Hepatic stellate cell (primary cell): ENCODE results near the gene PCGF3.

Source experiments
- DNase-seq: peaks from one replicate; pipeline ENCODE4 v3.0.0; 2011; ENCODE audit warnings: low spot score

Gene PCGF3, protein sequence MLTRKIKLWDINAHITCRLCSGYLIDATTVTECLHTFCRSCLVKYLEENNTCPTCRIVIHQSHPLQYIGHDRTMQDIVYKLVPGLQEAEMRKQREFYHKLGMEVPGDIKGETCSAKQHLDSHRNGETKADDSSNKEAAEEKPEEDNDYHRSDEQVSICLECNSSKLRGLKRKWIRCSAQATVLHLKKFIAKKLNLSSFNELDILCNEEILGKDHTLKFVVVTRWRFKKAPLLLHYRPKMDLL

DNA sequence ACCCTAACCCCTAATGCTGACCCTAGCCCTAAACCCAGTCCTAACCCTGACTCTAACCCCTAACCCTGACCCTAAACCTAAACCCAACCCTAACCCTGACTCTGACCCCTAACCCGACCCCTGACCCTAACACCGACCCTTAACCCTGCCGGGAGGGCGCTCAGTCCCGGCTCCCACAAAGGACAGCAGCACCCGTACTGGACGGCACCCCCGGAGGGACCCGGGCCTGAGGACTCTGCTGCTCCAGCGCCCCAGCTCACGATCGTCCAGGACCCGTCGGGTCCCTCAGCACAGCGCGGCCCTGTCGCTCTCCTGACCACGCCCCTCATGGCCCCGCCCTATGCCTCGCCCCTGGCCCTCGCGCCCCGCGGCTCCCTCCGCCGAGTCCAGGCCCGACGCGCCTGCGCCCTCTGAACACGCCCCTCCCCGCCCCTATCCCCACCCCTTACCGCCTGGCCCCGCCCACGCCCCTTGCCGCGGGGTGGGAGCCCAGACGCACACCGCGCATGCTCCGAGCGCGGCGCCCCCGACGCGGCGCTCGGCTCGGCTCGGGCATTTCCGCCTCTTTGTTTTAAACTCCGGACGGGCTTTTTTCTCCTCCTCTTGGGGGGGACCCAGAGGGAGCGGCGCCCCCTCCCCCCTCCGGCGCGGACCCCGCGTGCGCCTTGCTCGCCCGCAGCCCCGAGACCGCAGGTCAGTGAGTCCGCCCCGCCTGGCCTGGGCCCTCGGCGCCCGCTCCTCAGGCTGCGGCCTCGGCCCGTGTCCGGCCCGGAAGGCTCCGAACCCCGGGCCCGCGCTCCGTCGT is at the start of gene PCGF3:
PCGF3 (plus strand) TSS at position 555 of the 805 bp plus-strand sequence. CDS start 27,849 bp downstream, outside the sequence.
- DNase-seq, result peak; percentile 100

DNA sequence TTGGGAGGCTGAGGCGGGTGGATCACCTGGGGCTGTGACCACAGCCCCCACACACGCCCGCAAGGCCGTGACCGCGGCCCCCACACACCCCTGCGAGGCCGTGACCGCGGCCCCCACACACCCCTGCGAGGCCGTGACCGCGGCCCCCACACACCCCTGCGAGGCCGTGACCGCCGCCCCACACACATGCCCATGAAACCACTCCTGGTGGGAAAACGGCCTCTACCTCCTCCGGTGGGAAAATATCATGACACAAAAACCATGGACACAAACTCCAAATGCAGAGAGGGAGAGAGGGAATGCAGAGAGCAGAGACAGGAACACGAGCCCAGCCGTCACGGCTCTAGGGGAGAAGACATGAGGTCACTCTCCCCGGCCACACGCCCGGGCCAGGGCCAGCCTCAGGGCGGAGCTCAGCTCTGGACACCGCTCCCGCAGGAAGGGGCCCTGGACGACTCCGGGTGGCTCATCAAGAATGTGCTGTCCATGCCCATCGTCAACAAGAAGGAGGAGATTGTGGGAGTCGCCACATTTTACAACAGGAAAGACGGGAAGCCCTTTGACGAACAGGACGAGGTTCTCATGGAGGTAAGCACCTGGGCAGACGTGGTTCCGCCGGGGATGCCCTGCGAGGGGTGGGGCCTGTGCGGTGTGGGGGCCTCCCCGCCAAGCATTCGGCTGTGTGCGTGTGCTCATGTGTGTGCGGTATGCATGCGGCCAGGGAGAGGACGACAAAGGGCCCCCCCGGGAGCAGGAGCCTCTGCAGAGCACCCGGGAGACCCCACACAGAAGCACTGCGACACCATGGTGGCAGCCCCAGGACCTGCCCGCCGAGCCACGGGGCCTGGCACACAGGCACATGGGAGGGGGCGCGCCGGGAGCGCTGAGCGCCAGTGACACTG is 48.9 kb upstream of the PCGF3 start:
- DNase-seq, result no peak

DNA sequence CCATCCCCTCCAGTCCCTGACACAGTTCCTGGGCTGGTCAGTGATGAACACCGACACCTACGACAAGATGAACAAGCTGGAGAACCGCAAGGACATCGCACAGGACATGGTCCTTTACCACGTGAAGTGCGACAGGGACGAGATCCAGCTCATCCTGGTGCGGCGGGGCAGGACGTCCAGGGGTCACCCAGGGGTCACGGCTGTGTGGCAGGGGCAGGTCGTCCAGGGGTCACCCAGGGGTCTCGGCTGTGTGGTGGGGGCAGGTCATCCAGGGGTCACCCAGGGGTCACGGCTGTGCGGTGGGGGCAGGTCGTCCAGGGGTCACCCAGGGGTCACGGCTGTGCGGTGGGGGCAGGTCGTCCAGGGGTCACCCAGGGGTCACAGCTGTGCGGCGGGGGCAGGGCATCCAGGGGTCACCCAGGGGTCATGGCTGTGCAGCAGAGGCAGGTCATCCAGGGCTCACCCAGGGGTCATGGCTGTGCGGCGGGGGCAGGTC is 48.2 kb upstream of the PCGF3 start:
- no peak for DNase-seq

DNA sequence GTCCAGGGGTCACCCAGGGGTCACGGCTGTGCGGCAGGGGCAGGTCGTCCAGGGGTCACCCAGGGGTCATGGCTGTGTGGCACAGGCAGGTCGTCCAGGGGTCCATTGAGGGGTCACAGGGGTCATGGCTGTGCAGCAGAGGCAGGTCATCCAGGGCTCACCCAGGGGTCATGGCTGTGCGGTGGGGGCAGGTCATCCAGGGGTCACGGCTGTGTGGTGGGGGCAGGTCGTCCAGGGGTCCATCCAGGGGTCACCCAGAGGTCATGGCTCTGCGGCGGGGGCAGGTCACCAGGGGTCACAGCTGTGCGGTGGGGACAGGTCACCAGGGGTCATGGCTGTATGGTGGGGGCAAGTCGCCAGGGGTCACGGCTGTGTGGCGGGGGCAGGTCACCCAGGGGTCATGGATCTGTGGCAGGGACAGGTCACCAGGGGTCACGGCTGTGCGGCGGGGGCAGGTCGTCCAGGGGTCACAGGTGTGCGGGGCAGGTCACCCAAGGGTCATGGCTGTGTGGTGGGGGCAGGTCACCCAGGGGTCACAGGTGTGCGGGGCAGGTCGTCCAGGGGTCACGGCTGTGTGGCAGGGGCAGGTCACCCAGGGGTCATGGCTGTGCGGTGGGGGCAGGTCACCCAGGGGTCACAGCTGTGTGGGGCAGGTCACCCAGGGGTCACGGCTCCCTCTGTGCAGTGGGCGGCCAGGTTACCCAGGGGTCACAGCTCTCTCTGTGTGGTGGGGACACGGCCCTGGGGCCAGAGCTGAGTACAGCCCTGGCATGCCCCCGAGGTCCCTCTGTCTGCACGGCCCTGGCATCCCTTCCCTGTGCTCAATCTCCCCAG is 47.6 kb upstream of the PCGF3 start:
- DNase-seq, result no peak

DNA sequence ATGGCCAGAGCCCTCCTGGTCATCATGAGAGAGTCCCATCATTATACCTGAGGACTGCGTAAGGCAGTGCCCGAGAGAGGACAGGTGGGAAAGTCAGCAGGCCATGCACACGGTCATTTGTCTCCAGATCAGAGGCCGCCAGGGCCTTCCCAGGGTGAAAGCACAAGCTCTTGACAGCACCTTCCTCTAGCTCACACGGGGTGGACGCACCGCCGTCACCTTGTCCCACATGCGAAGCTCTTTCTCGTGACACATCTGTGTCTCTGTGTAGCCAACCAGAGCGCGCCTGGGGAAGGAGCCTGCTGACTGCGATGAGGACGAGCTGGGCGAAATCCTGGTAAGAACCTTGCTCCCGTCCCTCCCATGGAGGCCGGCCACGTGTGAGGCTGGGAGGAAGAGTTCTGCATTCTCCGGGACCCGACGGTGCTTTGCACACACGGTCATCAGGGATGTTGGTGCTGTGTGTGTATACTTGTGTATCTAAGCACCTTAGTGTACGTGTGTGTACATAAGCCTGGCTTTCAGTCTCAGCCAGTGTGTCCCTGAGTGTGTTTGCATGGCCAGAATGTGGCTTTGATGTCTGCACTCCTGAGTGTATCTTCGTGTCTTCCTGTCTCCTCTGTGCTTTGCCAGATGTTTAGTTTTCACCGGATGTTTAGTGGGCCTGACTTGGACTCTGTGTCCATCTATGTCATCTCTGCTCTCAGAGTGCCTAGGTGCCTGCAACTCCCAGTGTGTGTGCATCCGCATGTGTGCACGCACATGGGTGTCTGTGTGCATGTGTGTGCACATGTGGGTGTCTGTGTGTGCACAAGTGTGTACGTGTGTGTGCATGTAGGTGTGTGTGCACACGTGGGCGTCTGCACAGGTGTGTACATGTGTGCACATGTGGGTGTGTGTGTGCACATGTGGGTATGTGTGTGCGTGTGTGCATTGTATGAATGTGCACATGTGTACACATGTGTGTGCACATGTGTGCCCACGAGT is 46.7 kb upstream of the PCGF3 start:
- DNase-seq, result no peak

DNA sequence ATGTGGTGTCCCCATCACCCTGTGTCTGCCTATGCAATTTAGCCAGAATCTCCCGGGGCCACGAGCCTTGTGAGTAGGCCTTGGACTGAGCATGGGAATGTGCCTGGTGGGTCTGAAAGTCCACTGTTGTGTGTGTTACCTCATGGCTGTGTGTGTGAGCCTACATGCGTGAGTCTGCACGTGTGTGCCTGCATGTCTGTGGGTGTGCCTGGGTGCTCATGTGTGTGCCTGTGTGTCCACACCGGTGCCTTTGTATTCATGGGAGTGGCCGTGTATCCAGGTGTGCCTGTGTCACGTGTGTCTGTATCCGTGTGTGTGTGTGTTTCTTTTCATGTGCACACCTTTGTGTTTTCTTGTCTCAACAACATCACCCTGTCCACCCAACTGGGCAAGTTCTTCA is 45.8 kb upstream of the PCGF3 start:
- no peak for DNase-seq

DNA sequence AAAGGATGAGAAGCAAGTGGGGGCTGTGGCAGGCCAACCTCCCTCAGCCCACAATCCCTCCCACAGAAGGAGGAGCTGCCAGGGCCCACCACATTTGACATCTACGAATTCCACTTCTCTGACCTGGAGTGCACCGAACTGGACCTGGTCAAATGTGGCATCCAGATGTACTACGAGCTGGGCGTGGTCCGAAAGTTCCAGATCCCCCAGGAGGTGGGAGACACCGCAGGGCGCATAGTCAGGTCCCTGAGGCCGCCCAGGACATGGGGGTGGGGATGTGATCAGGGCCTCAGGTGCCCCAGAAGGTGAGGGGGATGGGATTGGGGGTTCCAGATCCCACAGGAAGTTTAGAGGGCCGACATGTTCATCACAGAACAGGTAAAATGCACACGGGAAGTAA is 45.2 kb upstream of the PCGF3 start:
- no peak for DNase-seq

DNA sequence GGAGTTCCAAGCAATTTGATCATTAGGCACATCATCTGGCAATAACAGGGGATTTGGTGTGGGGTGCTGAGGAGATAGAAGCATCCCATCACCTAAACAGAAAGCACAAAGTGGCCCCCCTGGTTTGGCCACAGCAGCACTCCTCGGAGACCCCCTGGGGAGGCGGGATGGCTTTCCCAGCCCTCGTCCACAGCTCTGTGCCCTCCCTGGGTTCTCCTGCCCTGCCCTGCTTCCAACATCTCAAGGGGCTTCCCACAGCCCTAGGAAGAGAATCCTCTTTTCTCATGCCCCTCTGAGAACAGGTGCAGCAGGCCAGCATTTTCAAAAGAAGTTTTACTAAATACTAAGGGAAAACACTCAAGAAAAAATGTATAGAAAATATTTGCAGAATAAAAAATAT is 44.4 kb upstream of the PCGF3 start:
- no peak for DNase-seq

DNA sequence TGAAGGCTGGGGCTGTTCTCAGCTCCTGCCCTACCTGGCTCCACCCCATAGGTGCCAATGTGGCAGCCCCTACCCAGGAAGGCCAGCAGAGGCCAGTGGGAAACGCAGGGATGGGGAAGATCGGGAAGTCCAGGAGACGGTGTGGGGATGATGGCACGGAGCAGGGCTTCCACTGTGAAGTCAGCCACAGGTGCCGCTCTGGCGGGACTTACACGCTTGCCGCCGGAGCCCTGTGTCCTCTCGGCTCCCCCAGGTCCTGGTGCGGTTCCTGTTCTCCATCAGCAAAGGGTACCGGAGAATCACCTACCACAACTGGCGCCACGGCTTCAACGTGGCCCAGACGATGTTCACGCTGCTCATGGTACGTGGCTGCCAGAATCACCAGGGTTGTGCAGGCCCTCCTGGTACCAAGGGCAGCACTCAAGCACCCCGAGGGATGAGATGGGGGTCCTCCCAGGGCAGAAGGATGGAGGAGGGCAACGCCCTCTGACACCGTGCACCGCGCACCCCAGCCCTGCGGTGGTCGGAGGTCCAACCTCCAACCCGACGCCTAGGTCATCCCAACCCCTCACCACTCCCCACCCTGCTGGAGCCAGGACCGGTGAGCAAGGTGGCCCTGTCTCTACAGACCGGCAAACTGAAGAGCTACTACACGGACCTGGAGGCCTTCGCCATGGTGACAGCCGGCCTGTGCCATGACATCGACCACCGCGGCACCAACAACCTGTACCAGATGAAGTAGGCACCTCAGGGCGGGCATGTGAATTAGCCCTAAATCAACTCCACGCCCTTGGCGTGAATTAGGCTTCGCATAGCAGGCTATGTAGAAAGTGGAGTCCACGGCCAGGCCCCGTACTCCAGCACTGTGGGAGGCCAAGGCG is 43.5 kb upstream of the PCGF3 start:
- DNase-seq, result no peak

DNA sequence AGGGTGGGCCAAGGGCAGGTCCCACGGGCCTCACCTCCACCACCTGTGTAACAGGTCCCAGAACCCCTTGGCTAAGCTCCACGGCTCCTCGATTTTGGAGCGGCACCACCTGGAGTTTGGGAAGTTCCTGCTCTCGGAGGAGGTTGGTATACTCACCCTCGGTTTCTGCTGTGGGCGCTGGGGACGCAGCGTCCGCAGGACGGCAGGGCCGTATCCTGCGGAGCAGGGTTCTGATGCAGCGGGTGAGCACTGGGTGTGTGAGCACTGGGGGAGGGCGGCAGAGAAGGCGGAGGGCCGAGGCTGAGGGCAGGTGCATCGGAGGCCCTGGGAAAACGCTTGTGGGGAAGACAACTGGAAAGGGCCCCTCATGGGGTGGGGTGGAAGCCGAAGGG is 42.6 kb upstream of the PCGF3 start:
- DNase-seq, result no peak

DNA sequence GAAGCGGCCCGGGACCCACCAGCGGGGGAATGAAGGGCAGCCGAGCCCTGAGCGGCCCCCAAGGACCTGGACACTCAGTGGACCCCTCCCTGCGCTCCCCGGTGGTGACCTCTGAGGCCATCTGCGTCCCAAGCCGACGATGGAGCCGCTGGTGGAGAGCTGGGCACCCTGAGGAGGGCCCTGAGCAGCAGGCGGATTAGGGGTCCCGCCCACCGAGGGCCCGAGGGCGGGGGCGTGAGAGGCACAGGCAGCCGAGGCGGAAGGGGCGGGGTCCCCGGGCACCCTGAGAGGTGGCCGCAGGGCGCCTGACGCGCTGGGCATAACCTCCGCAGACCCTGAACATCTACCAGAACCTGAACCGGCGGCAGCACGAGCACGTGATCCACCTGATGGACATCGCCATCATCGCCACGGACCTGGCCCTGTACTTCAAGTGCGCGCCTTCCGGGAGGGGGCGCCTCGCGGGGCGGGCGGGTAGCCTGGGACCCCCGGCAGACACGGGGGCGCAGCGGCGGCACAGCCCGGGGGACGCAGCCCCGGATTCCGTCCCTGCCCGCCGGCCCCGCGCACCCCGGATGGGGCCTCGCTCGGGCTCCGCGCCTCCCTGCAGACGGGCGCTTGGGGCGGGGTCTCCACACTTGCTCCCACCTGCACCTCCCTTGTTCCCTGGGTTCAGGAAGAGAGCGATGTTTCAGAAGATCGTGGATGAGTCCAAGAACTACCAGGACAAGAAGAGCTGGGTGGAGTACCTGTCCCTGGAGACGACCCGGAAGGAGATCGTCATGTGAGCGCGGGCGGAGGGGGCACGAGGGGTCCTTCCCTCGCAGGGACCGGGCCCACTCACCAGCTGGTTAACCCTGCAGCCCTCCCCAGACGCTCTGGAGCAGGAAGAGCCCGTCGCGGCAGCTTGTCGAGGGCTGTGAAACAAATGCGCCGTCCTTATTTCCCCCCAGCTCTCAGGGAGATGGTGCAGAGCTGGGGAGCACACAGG is 41.9 kb upstream of the PCGF3 start:
- DNase-seq, result no peak

DNA sequence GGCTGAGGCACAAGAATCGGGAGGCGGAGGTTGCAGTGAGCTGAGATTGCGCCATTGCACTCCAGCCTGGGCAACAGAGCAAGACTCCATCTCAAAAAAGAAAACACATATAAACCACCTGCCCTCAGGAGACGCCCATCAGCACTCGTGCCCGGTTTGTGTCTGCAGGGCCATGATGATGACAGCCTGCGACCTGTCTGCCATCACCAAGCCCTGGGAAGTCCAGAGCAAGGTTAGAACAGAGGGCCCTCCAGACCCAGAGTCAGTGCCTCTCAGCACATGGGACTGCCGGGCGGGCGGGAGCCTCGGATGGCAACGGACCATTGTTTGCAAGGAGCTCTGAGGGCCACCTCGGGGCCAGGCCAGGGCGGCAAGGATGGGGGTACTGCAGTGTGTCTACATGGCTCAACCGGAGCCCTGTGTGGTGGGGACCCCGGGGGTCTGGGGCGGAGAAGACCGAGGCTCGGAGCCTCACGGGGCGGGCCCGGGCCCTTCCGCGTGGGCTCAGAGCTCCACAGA is 40.9 kb upstream of the PCGF3 start:
- DNase-seq, result no peak

DNA sequence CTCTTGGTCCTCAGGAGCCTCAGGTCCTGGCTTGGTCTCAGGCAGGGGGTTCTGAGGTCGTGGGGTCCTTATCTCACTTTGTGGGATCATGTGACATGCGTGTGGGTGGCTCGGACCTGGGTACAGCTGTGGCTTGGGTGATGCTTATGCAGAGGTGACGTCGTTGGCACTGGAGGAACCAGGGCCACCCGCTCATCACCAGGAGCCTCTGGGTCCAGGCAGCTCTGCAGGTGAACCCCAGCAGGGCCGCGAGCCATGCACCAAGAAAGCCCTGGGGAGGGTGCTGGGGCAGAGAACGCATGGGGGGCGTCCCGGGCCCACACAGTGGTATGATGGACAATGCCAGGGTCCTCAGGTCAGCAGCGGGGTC is 40.3 kb upstream of the PCGF3 start:
- DNase-seq, result no peak

DNA sequence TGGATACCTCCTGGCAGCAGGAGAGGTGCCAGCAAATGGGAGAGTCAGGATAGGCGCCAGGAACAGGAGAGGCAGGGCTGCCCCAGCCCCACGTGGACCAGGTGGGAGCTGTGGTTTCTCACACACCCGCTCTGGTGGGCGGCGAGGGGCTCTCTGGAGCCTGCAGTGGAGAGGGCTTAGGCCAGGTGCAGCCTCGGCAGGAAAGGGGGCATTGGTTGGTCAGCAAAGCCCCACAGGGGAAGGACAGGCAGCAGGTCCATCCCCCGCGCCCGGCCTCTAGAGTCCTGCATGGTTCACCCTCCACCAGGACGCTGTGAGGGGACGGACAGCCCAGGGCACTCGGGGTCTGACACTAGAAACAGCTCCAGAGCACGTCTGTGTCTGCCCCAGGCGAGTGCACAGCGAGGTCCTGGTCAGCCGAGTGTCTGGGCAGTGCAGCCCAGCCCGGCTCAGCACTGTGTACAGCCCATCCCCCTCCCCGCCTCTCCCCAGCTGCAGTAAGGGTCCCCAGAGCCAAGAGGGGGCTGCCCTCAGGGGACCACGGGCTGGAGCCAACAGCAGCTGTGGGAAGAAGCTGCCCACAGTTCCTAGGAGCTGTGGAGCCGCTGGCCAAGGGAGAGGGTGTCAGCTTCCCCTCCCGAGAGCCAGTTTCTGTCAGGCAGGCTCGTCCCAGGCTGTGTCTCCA is 39.7 kb upstream of the PCGF3 start:
- no peak for DNase-seq

DNA sequence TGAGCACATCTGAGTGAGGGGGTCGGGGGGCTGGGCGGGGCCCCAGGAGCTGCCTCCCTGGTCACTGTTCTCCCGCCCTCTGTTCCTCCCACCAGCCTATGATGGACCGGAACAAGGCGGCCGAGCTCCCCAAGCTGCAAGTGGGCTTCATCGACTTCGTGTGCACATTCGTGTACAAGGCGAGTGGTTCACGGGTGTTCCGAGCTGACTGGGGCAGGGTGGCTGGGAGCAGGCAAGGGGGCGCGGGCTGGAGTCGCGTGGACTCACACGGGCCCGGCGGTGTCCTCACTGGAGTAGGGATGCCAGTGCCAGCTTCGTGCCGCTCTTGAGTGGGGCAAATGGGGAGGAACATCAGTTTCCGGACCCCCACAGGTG is 39.2 kb upstream of the PCGF3 start:
- DNase-seq, result no peak

DNA sequence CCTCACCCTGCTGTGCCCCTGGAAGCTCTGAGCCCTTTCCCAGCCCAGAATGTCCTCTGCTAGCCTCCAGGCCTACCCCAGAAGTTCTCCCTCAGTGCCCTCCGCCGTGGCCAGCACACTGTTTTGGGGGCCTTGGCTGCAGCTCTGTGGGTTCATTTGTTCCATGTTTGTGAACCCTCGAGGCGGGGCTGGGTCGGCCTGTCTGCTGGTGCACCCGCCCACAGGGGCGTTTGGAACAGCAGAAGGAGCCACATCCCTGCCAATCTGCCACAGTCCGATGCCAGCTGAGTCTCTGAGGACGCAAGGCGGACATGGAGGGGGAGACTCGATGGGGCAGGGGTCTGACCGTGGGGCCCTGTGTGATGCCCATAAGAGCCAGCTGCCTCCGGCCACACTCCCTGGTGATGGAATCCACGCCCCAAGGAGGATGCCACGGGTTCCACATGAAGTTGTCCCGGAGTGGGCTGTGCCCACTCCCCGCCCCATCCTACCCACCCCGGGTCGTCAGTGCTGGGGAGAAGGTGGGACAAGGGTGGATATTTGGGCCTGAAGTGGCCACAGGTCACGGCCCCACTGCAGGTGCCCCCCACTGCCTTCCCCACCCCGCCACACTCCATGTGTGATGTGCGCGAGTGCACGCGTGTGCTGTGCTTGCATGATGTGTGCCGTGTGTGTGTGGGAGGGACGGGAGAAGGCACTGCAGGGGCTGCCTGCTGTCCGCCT is 38.6 kb upstream of the PCGF3 start:
- DNase-seq, result no peak

DNA sequence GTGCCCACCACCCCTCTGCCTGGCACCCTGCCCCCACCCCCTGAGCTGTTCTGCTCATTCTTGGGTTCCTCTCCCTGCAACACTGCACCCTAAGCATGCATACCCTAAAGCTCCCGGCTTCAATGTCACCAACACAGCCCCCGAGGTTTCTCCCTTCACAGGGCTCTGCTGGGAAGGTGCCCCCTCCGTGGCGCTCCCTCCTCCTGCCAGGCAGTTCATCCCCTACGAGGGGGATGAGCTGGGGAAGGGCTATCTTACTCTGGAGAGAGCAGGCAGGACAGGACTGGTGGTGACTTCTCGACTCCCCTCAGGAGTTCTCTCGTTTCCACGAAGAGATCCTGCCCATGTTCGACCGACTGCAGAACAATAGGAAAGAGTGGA is 38.1 kb upstream of the PCGF3 start:
- no peak for DNase-seq
